Body of pancreas (tissue), 4 donors: ENCODE results near the gene PAX2. TPM values are rescaled to one million over a fixed set of nuclear protein-coding genes. Genes with fewer than 3 reads are reported as not detected.

Experiments used
- ATAC-seq: fragments of 150-250 bp; one replicate; pipeline ENCODE4 v1.9.1; 2016
- DNase-seq, 4 donors: peaks; one replicate each; pipeline ENCODE4 v3.0.0-alpha.2; 2019
- H3K27ac ChIP-seq, 4 donors: fragments of 200-600 bp; sonication (generic); 1 replicate in 3 of 4; 2 replicates in 1 of 4; pipeline versions ENCODE4 v1.5.1 to v1.6.1; 2016 to 2019; ENCODE audit warnings: mild to moderate bottlenecking in 1 of 4, mixed read lengths in 1 of 4, moderate library complexity in 1 of 4
- H3K27me3 ChIP-seq, 2 donors: fragments of 200-600 bp; sonication (generic); one replicate each; pipeline ENCODE4 v1.6.0; 2016; ENCODE audit warnings: mild to moderate bottlenecking in 1 of 2
- H3K36me3 ChIP-seq, 2 donors: fragments of 200-600 bp; sonication (generic); replicated peaks in 1 of 2; 2 replicates each; pipeline ENCODE4 v1.5.1; 2016; ENCODE audit warnings: low read depth in 2 of 2; ENCODE audit not compliant: insufficient read depth in 1 of 2
- H3K4me1 ChIP-seq: fragments of 200-600 bp; sonication (generic); one replicate; pipeline ENCODE4 v1.6.0; 2016
- H3K4me3 ChIP-seq, 2 donors: fragments of 200-600 bp; sonication (generic); 1 replicate in 1 of 2; 2 replicates in 1 of 2; pipeline ENCODE4 v1.5.1; 2016 to 2019
- H3K9me3 ChIP-seq, 3 donors: fragments of 200-600 bp; sonication (generic); 1 replicate in 2 of 3; 2 replicates in 1 of 3; pipeline ENCODE4 v1.5.1; 2016
- POLR2A ChIP-seq, 3 donors: fragments of 450-650 bp; IDR thresholded peaks; one replicate each; pipeline ENCODE4 v1.6.1; 2016; ENCODE audit warnings: antibody characterized with exemption in 3 of 3, mild to moderate bottlenecking in 2 of 3
- WGBS, 2 donors: methylation state at CpG; one replicate each; pipeline ENCODE4 v1.1.5; 2017; 5-methylcytosine and 5-hydroxymethylcytosine counted together
- intact Hi-C: fragments of 100-400 bp; cut with DNase I; formaldehyde crosslinking; loops from one replicate; pipeline ENCODE4 v1.15.1; 2023
- total RNA-seq, 2 donors: library from RNA; depleted of rRNA; stranded (reverse); fragments of >200 nt; gene quantifications; one replicate each; pipeline ENCODE4 v1.1.0, GENCODE V29; 2016
- TF ChIP-seq, protein P1 (sequence below), 7 experiments: fragments of 450-650 bp in 4 of 7; fragments of 200-600 bp in 3 of 7; sonication (generic) in 3 of 7; IDR thresholded peaks; one replicate each; pipeline ENCODE4 v1.5.1; 2016 to 2019; ENCODE audit warnings: antibody characterized with exemption in 7 of 7

Gene PAX2
- total RNA-seq, 2 donors from 2014 or later: under 0.01 TPM; not detected in 1

DNA sequence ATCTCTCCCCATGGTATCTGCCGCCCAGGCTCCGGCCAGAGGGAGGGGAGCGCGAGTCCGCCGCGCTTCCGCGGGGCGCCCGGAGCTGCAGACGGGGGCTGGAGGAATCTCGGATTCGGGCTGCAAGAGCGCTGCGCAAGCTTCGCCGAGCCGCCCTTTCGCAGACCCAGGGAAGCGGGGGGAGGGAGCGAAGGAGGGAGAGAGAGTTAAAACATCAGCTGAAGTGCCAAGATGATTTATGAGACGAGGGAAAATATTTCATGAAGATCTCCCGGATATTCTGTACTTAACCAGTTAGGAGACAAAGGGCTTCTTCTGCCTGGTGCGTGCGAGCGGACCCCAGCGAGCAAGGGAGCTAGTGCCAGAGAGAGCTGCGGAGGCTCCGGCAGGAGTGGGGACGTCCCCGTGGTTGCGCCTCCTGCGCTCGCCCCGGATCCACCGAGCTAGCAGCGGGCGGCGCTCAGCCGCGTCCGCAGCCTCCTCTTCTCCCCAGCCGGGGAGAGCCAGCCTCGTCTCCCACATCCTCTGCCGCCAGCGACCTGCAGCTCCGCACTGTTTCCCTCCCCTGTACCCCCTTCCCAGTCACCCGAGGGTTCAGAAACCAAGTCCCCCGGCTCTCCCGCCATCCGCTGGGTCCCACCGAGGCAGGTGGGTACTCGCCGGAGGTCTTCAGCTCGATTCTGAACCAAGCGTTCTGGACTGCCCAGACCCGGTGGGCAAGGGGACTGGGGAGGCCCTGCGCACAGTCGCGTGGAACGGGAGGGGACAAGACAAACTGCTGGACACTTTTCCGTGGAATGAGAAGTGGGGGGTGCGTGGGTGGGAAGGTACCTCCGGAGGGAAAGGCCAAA, 1.0 kb upstream of the PAX2 start:
- TF ChIP-seq, protein P1, sequence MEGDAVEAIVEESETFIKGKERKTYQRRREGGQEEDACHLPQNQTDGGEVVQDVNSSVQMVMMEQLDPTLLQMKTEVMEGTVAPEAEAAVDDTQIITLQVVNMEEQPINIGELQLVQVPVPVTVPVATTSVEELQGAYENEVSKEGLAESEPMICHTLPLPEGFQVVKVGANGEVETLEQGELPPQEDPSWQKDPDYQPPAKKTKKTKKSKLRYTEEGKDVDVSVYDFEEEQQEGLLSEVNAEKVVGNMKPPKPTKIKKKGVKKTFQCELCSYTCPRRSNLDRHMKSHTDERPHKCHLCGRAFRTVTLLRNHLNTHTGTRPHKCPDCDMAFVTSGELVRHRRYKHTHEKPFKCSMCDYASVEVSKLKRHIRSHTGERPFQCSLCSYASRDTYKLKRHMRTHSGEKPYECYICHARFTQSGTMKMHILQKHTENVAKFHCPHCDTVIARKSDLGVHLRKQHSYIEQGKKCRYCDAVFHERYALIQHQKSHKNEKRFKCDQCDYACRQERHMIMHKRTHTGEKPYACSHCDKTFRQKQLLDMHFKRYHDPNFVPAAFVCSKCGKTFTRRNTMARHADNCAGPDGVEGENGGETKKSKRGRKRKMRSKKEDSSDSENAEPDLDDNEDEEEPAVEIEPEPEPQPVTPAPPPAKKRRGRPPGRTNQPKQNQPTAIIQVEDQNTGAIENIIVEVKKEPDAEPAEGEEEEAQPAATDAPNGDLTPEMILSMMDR (IDR thresholded peaks at IDR 0.05): no peak
- TF ChIP-seq POLR2A (IDR thresholded peaks at IDR 0.05): no peak
- DNase-seq: no peak
- Histone ChIP-seq H3K36me3 (no peaks in the 10 kb centered on the region), H3K9me3 (no peaks in the 10 kb centered on the region), H3K4me3 (no peak overlapping the region), H3K4me1 (peaks cover 60% of the 10 kb centered on the region), H3K27ac (no peak overlapping the region), H3K27me3 (peaks cover 4 to 85% of the 10 kb centered on the region in 2 donors)
- WGBS, 2 donors: 2 to 5% methylated on average over 42 to 65 of the region's 65 CpGs
- intact Hi-C loops: loop anchor here (10.0 kb wide), 1 partner anchor 180 kb away; no protein-coding TSS in a partner anchor
- no peak for ATAC-seq

DNA sequence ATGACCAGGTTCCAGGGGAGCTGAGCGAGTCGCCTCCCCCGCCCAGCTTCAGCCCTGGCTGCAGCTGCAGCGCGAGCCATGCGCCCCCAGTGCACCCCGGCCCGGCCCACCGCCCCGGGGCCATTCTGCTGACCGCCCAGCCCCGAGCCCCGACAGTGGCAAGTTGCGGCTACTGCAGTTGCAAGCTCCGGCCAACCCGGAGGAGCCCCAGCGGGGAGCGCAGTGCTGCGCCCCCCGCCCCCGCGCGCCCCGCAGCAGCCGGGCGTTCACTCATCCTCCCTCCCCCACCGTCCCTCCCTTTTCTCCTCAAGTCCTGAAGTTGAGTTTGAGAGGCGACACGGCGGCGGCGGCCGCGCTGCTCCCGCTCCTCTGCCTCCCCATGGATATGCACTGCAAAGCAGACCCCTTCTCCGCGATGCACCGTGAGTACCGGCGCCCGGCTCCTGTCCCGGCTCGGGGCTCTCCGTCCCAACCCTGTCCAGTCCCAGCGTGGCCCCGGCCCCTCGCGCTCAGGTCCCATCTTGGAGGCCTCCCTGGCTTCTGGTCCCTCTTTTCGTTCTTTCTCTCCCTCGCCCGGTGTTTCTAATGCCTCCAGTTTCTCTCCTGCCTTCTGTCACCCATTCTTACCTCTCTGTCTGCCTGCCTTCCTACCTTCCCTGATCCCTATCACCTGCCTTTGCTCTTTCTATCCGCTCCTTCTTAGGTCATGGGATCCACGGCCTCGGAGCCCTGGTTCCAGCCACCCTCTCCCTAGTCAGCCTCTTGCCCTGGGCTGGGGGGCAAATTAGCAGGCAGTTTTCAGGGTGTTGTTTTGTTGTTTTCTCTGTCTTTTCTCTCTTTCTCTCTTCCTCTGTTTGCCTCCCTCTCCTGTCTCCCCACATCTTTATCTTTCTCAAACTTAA, 751 bp downstream of the PAX2 start:
- intact Hi-C loops: loop anchor here (10.0 kb wide), 1 partner anchor 181 kb away; no protein-coding TSS in a partner anchor
- DNase-seq (no peak), ATAC-seq (no peak)
- H3K36me3 ChIP-seq: no peaks in the 10 kb centered on the region
- H3K4me3 ChIP-seq: no peak overlapping the region
- H3K27me3 ChIP-seq: peaks cover 4 to 85% of the 10 kb centered on the region in 2 donors
- H3K4me1 ChIP-seq: peaks cover 54% of the 10 kb centered on the region
- no peak overlapping the region for H3K27ac ChIP-seq
- 3 to 11% methylated on average over 14 to 54 of the region's 54 CpGs for WGBS, 2 donors
- no peak for TF ChIP-seq POLR2A (IDR thresholded peaks at IDR 0.05)
- TF ChIP-seq, protein P1 (IDR thresholded peaks at IDR 0.05): no peak
- H3K9me3 ChIP-seq: no peaks in the 10 kb centered on the region

DNA sequence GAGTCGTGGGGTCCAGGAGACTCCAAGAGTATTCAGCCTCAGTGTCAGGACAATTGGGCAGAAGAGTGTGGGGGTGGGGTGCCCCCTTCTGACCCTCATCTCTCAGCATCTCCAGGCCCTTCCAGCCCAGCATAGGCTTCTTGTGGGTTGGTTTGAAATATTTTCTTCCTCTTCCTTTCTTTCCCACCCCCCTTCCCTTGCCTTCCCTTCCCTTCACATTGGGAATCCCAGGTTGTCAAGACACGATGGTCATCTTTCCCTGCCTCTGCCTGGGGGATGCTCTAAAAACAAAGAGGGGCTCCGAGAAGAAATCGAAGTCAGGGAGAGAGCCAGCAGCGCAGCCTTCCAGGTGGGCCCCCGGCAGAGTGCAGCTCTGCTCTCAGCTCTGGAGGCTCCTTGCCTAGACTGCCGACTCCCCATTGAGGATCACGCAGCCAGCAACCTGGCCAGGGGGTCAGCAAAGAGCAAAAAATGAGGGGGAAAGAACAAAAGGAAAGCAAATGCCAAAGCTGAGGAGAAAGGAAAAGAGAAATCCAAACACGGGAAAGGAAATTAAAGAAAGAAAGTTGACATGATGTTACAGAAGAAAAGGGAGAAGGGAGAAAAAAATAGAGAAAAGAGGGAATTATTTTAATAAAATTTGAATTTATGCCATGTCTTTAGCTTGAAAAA, 1.5 kb downstream of the PAX2 start:
- Histone ChIP-seq H3K9me3 (no peaks in the 10 kb centered on the region), H3K4me3 (no peak overlapping the region), H3K27ac (no peak overlapping the region), H3K4me1 (peaks cover 54% of the 10 kb centered on the region), H3K27me3 (peaks cover 4 to 88% of the 10 kb centered on the region in 2 donors), H3K36me3 (no peaks in the 10 kb centered on the region)
- DNase-seq (no peak), ATAC-seq (no peak)
- TF ChIP-seq, protein P1 (IDR thresholded peaks at IDR 0.05): no peak
- TF ChIP-seq POLR2A (IDR thresholded peaks at IDR 0.05): no peak
- 27 to 38% methylated on average over 9 of the region's 9 CpGs for WGBS, 2 donors
- intact Hi-C loops: loop anchor here (10.0 kb wide), 1 partner anchor 182 kb away; no protein-coding TSS in a partner anchor

DNA sequence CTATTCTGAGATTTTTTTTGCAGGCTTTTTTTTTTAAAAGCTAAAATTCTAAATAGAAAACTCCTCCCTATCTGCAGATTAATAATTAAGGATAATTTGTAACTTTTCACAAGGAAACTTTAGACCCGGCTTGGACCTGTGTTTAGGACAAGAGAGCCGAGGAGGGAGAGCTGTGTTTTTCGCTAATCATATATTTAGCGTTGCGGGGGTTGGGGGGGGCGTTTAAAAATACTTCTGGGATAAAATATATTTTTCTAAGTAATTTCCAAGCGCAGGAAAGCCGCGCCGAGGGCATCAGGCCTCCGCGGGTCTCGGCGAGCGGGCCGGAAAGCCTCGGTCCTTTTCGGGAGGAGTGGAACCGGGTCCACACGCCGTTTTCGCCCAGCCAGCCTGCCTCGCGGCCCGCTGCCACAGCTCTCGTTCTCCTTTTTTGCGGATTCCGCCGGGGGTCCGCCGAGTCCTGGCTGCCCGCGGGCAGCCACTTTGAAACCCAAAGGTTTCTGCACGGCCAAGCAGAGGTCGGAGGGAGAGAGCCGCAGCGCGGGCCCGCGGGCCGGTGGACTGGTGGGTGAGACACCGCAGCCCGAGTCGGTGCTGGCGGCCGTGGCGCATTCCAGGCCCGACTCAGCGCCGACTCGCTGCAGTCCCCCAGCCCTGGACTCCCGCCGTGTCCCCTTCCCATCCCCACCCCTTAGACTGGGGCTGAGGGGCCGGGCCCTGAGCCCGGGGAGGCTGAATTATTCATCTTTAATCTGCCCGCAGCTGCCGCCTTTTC, 2.3 kb downstream of the PAX2 start:
- H3K4me1 ChIP-seq: peaks cover 54% of the 10 kb centered on the region
- intact Hi-C loops: loop anchor here (10.0 kb wide), 1 partner anchor 183 kb away; no protein-coding TSS in a partner anchor
- H3K27ac ChIP-seq: no peak overlapping the region
- ATAC-seq (no peak), DNase-seq (no peak)
- H3K9me3 ChIP-seq: no peaks in the 10 kb centered on the region
- no peaks in the 10 kb centered on the region for H3K36me3 ChIP-seq
- H3K4me3 ChIP-seq: no peak overlapping the region
- H3K27me3 ChIP-seq: peaks cover 4 to 83% of the 10 kb centered on the region in 2 donors
- TF ChIP-seq, protein P1 (IDR thresholded peaks at IDR 0.05): no peak
- no peak for TF ChIP-seq POLR2A (IDR thresholded peaks at IDR 0.05)
- 5 to 13% methylated on average over 36 to 55 of the region's 57 CpGs for WGBS, 2 donors
